Liver (tissue), 9 donors: ENCODE measurements around the gene UROC1. TPM values are rescaled to one million over a fixed set of nuclear protein-coding genes. Genes with fewer than 3 reads are reported as not detected.

Experiments used
- DNase-seq: peaks from one replicate; pipeline ENCODE4 v3.0.0-alpha.2; 2017; ENCODE audit warnings: low spot score
- H3K27ac ChIP-seq, 2 donors: one replicate each; pipeline ENCODE4 v1.7.0; 2013; ENCODE audit warnings: inconsistent platforms in 2 of 2, low read length in 2 of 2, control low read depth in 1 of 2, low read depth in 1 of 2, mild to moderate bottlenecking in 1 of 2
- H3K27me3 ChIP-seq, 4 donors: one replicate each; pipeline versions ENCODE4 v1.6.1 to v1.7.0; 2013; ENCODE audit warnings: low read length in 3 of 4, inconsistent platforms in 1 of 4, mild to moderate bottlenecking in 1 of 4, moderate library complexity in 1 of 4; ENCODE audit not compliant: control insufficient read depth in 4 of 4, insufficient read depth in 4 of 4
- H3K36me3 ChIP-seq, 4 donors: one replicate each; pipeline versions ENCODE4 v1.6.1 to v1.7.0; 2013; ENCODE audit warnings: low read length in 3 of 4, mild to moderate bottlenecking in 3 of 4, low read depth in 1 of 4, moderate library complexity in 1 of 4; ENCODE audit not compliant: control insufficient read depth in 4 of 4, insufficient read depth in 3 of 4
- H3K4me1 ChIP-seq, 4 donors: one replicate each; pipeline versions ENCODE4 v1.6.1 to v1.7.0; 2013; ENCODE audit warnings: low read length in 3 of 4, mild to moderate bottlenecking in 3 of 4, moderate library complexity in 1 of 4; ENCODE audit not compliant: control insufficient read depth in 4 of 4, insufficient read depth in 4 of 4
- H3K4me3 ChIP-seq, 3 donors: one replicate each; pipeline versions ENCODE4 v1.6.1 to v1.7.0; 2013; ENCODE audit warnings: low read length in 3 of 3, control low read depth in 1 of 3, low read depth in 1 of 3, mild to moderate bottlenecking in 1 of 3
- H3K9ac ChIP-seq, 2 donors: one replicate each; pipeline ENCODE4 v1.7.0; 2013; ENCODE audit warnings: low read length in 2 of 2, mild to moderate bottlenecking in 2 of 2, moderate library complexity in 2 of 2, control low read depth in 1 of 2, low read depth in 1 of 2
- H3K9me3 ChIP-seq, 4 donors: one replicate each; pipeline versions ENCODE4 v1.6.1 to v1.7.0; 2013; ENCODE audit warnings: low read length in 3 of 4; ENCODE audit not compliant: control insufficient read depth in 4 of 4
- ATF3 ChIP-seq: IDR thresholded peaks from 2 replicates; pipeline ENCODE4 v1.6.1; 2016; ENCODE audit warnings: antibody characterized with exemption
- CTCF ChIP-seq: fragments of 150-350 bp; IDR thresholded peaks from 2 replicates; pipeline ENCODE4 v1.5.1; 2017; ENCODE audit warnings: improper control_type of control experiment, low read depth, low read length; ENCODE audit not compliant: missing input control
- EGR1 ChIP-seq, 2 donors: IDR thresholded peaks; 2 replicates each; pipeline ENCODE4 v1.6.1; 2016 to 2018; ENCODE audit warnings: antibody characterized with exemption in 2 of 2, low read depth in 2 of 2
- FOXA1 ChIP-seq: IDR thresholded peaks from 2 replicates; pipeline ENCODE4 v1.6.1; 2016; ENCODE audit warnings: antibody characterized with exemption
- FOXA2 ChIP-seq: IDR thresholded peaks from 2 replicates; pipeline ENCODE4 v1.6.1; 2016; ENCODE audit warnings: antibody characterized with exemption
- GABPA ChIP-seq, 2 donors: IDR thresholded peaks in 1 of 2; conservative IDR thresholded peaks in 1 of 2; 2 replicates each; pipeline ENCODE4 v1.6.1; 2016; ENCODE audit warnings: antibody characterized with exemption in 2 of 2, mild to moderate bottlenecking in 1 of 2, moderate library complexity in 1 of 2
- HNF4A ChIP-seq, 2 donors: conservative IDR thresholded peaks; 2 replicates each; pipeline ENCODE4 v1.6.1; 2016; ENCODE audit warnings: antibody characterized with exemption in 2 of 2, mild to moderate bottlenecking in 2 of 2
- HNF4G ChIP-seq: IDR thresholded peaks from 2 replicates; pipeline ENCODE4 v1.6.1; 2016; ENCODE audit warnings: antibody characterized with exemption
- JUND ChIP-seq, 2 donors: IDR thresholded peaks; 2 replicates each; pipeline ENCODE4 v1.6.1; 2016; ENCODE audit warnings: antibody characterized with exemption in 2 of 2
- MAX ChIP-seq: IDR thresholded peaks from 2 replicates; pipeline ENCODE4 v1.6.1; 2016; ENCODE audit warnings: antibody characterized with exemption
- NR2F2 ChIP-seq: IDR thresholded peaks from 2 replicates; pipeline ENCODE4 v1.6.1; 2016; ENCODE audit warnings: antibody characterized with exemption
- RAD21 ChIP-seq, 2 donors: IDR thresholded peaks; 2 replicates each; pipeline ENCODE4 v1.6.1; 2016; ENCODE audit warnings: antibody characterized with exemption in 2 of 2, mild to moderate bottlenecking in 2 of 2
- REST ChIP-seq: IDR thresholded peaks from 2 replicates; pipeline ENCODE4 v1.6.1; 2016; ENCODE audit warnings: antibody characterized with exemption, mild to moderate bottlenecking
- RXRA ChIP-seq, 2 donors: IDR thresholded peaks; 2 replicates each; pipeline ENCODE4 v1.6.1; 2017 to 2018; ENCODE audit warnings: antibody characterized with exemption in 2 of 2, mild to moderate bottlenecking in 1 of 2
- SP1 ChIP-seq: IDR thresholded peaks from 2 replicates; pipeline ENCODE4 v1.6.1; 2018; ENCODE audit warnings: antibody characterized with exemption, mild to moderate bottlenecking
- TAF1 ChIP-seq: conservative IDR thresholded peaks from 2 replicates; pipeline ENCODE4 v1.6.1; 2016; ENCODE audit warnings: antibody characterized with exemption, mild to moderate bottlenecking
- YY1 ChIP-seq: IDR thresholded peaks from 2 replicates; pipeline ENCODE4 v1.6.1; 2016; ENCODE audit warnings: antibody characterized with exemption, mild to moderate bottlenecking
- ZBTB33 ChIP-seq: IDR thresholded peaks from 2 replicates; pipeline ENCODE4 v1.6.1; 2016; ENCODE audit warnings: antibody characterized with exemption
- WGBS: extraction: QIAGEN DNeasy Blood & Tissue Kit; methylation state at CpG from one replicate; pipeline ENCODE4 v1.1.7; 2013; 5-methylcytosine and 5-hydroxymethylcytosine counted together
- polyA plus RNA-seq, 2 donors: library from polyadenylated mRNA; stranded (reverse) in 1 of 2; unstranded in 1 of 2; fragments of 200-250 nt in 1 of 2; fragments of >200 nt in 1 of 2; fragmentation: Nextera tagmentation in 1 of 2; extraction: Ambion mirVana in 1 of 2; gene quantifications; one replicate each; pipeline versions ENCODE4 v1.2.1 to v1.2.3, GENCODE V29; 2013 to 2015
- total RNA-seq, 2 donors: library from RNA; depleted of rRNA; stranded (reverse); fragments of >200 nt; gene quantifications; one replicate each; pipeline ENCODE4 v1.2.3, GENCODE V29; 2014
- donor health status: healthy.
- donor health status: healthy.
- donor health status: healthy.
- donor health status: healthy.
- donor health status: healthy.

UROC1 gene
- total and polyA plus RNA-seq, 4 donors, result 5.9 to 28.4 (median 18.2) TPM

GRCh38 chr3:126438186-126438585 lies 79.4 kb downstream of the UROC1 start:
- WGBS, result 93% methylated on average over 8 of the region's 8 CpGs
- H3K4me1 ChIP-seq, result peaks cover 3 to 16% (median 6%) of the 10 kb centered on the region in 4 donors
- no peaks in the 10 kb centered on the region for H3K27me3 ChIP-seq
- no peak overlapping the region for H3K4me3 ChIP-seq
- H3K36me3 ChIP-seq, result peaks cover 6 to 53% (median 25%) of the 10 kb centered on the region in 4 donors
- TF ChIP-seq RXRA (IDR thresholded peaks at IDR 0.05), result no peak
- TF ChIP-seq CTCF, result no peak
- no peak for TF ChIP-seq ATF3
- no peak for TF ChIP-seq EGR1 (IDR thresholded peaks at IDR 0.05; ENCODE audit: low read depth in 2 of 2)
- TF ChIP-seq ZBTB33, result no peak
- no peak for TF ChIP-seq FOXA1
- no peak for TF ChIP-seq JUND (IDR thresholded peaks at IDR 0.05)
- TF ChIP-seq YY1, result no peak
- no peak for TF ChIP-seq FOXA2
- no peak for TF ChIP-seq SP1
- no peak for TF ChIP-seq RAD21 (IDR thresholded peaks at IDR 0.05)
- TF ChIP-seq NR2F2, result no peak
- TF ChIP-seq MAX, result no peak
- TF ChIP-seq GABPA (IDR thresholded peaks at IDR 0.05 in 1 of 2, conservative IDR thresholded peaks at IDR 0.05 in 1 of 2), result no peak
- no peak for TF ChIP-seq REST
- no peak for TF ChIP-seq TAF1
- no peak for TF ChIP-seq HNF4G
- no peak for TF ChIP-seq HNF4A (conservative IDR thresholded peaks at IDR 0.05)
- DNase-seq, result no peak
- H3K27ac ChIP-seq, result no peak overlapping the region
- H3K9me3 ChIP-seq, result no peaks in the 10 kb centered on the region
- H3K9ac ChIP-seq, result no peak overlapping the region
